Activated T-cell treated with anti-CD3 and anti-CD28 coated beads, Interleukin-2, amount 50 U/mL, for 48 hours (primary cell): ENCODE measurements around the gene CYBB.
"Not testable (repeated sequence)": the region's sequence is repeated elsewhere in the genome, so short reads cannot be mapped to it uniquely, and the experiment has no call there.

Experiments used
- DNase-seq, 2 experiments: peaks; one replicate each; pipeline ENCODE4 v3.0.0-alpha.2; 2020

The CYBB gene

GRCh38 chrX:37779857-37780256 is at the start of gene CYBB:
Gene CYBB, plus strand, starts transcription at chrX:37780059. Its CDS starts 19 bp downstream, at chrX:37780078.
- no peak for DNase-seq

- peak; percentile 85 to 88 for DNase-seq
Measured at GRCh38 chrX:37745354-37745753, 34.5 kb upstream of the CYBB start.

- DNase-seq, result peak; percentile 24 to 30
Measured at GRCh38 chrX:37745835-37746217, 34.0 kb upstream of the CYBB start.

DNA sequence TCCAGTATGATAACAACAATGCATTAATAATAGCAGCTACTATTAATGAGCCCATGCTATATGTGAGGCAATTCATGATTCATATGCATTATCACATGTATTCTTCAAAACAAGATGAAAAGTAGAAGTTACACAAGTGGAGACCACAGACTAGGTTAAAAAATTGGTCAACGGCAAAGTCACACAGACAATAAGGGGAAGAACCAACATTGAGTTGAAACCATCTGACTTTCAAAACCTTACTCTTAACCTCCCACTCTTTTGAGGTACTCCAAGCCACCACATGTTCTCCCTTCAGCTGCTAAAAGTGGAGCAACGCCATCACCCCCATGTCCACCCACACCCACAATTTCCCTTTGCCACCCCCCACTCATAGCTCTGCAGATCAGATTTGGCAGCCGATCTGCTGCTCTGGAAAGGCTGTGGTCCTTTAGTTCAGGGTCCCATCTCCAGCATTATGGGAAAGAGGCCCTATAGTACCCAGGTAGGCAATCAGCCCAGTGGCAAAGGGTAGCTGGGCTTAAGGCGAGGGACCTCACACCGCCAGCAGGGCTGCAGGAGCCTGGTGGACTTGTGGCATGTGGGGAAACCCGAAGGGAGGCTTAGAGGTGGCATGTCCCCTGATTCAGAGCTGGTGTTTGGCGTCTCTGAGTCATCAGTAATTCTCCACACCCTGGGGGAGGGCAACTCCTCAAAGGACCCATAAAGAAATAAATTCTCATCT is 33.5 kb upstream of the CYBB start:
- peak; percentile 51 to 60 for DNase-seq

- no peak for DNase-seq
Measured at GRCh38 chrX:37746951-37747350, 32.9 kb upstream of the CYBB start.

DNA sequence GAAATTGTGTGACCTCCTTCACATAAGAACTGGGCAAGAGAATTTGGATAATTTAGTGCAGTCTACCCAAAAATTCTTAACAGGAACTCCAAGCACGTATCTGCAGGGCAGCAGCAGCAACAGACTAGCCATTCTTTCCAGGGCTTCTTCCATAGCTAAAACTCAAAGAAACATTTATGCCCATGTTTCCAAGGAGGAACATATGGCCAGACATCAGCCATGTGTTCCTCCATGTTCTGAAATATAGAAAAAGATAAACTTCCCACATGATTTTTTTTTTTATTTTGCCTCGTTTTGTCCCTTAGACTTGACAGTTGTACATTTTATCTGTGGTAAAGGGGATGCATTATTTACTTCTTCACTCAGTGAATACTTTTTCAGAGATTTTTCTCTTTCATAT is 27.6 kb upstream of the CYBB start:
- no peak for DNase-seq

DNA sequence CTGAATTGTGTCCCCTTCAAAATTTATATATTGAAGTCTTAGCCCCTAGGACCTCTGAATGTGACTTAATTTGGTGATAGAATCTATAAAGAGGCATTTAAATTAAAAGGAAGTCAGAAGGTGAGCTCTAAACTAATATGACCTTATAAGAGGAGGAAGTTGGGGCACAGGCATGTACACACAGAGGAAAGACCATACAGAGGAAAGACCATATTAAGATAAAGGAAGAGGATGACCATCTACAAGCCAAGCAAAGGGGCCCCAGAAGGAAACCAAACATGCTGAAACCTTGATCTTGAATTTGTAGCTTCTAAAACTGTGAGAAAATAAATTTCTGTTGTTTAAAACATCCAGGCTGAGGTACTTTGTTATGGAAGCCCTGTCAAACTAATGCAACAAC is 26.9 kb upstream of the CYBB start:
- no peak for DNase-seq

DNA sequence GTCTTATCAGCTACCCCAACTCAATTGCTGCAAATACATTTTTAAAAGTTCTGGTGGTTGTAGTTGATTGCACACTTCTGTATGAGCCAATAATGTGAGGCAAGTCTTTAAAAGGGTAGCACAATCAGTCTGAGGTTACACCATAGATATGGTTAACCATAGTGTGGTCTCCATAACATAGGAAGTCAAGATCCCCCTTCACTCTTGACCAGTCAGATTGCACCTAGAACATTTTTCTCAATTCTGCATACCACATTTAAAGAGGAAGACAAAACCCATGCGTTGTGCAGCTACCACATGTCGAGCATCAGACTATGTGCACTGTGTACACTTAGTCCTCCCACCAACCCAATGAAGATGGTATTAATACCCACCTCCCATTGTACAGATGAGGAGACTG is 26.5 kb upstream of the CYBB start:
- no peak for DNase-seq

DNA sequence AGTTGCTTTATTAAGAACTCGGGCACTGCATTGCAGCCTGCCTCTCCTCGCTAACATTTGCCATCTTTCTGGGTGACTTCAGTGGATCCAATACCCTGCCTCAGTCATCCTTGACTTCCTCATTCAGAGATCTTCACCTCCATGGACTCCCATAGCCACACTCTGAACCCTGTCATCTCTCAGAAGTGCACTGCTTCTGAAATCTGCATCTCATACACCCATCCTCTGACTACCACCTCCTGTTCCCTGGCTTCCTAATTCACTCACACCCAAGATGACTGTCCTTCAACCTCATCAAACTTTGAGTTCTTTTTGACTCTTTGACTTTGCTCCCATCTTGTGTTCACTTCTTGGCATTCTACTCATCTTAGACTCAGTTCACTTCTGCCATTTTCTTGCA is 25.3 kb upstream of the CYBB start:
- no peak for DNase-seq

DNA sequence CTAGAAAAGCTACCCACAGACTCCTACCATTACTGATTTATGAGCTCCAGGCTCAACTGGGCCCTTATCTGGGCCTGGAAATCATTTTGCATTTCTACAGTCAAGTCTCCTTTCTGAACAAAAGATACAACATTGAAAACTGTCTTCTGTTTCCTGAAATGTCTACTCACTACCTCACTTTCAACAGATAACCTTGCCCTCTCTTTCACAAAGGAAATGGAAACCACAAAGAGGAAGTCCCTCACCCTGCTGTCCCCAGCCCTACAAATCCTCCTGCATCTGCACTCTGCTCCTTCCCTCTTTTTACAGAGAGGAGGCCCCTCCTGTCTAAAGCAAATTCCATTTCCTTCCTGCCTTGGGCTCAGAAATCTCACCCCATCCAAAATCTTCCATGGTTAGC is 24.8 kb upstream of the CYBB start:
- DNase-seq, result peak; percentile 20

- no peak for DNase-seq
Measured at GRCh38 chrX:37757082-37757481, 22.8 kb upstream of the CYBB start.

DNA sequence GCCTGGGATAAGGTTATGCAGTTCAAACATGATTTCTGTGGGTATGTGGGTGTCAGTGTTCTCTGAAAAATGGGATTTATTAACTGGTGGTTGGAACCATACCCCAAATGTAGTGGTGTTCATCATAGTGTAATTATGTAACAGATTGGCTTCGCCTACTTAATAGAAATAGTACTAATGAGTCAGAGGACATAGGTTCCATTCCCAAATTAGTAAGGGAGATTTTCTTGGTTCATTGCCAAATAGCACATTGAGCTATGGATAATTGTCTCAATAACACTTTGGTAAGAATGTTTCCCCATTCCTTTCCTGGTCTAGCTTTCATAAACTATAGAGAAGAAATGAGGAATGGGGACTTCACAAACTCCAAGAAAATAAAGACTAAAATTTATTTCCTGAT is 20.5 kb upstream of the CYBB start:
- no peak for DNase-seq

GRCh38 chrX:37759878-37760418 is 19.9 kb upstream of the CYBB start:
- DNase-seq, result no peak

GRCh38 chrX:37763400-37763799 is 16.5 kb upstream of the CYBB start:
- DNase-seq, result no peak

GRCh38 chrX:37765507-37765906 is 14.4 kb upstream of the CYBB start:
- DNase-seq, result no peak

DNA sequence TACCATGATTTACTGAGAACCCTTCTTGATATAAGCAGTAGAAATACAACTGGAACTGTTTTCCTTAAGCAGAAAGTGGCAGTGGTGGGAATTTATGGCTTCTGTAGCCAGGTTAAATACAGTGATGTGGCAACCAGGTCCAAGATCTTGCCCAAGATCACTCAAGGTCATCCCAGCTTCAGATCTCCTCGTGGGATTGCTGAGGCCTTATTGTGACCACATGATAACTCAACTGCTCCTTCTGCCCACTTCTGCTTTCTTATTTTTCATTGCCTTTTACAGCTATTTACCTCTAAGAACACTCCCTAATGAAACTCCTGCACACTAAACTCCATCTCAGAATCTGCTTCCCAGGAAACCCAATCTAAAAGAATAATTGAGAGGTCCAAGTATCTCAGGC is 12.4 kb upstream of the CYBB start:
- no peak for DNase-seq

GRCh38 chrX:37768866-37769265 is 11.0 kb upstream of the CYBB start:
- DNase-seq, result not testable (repeated sequence)

DNA sequence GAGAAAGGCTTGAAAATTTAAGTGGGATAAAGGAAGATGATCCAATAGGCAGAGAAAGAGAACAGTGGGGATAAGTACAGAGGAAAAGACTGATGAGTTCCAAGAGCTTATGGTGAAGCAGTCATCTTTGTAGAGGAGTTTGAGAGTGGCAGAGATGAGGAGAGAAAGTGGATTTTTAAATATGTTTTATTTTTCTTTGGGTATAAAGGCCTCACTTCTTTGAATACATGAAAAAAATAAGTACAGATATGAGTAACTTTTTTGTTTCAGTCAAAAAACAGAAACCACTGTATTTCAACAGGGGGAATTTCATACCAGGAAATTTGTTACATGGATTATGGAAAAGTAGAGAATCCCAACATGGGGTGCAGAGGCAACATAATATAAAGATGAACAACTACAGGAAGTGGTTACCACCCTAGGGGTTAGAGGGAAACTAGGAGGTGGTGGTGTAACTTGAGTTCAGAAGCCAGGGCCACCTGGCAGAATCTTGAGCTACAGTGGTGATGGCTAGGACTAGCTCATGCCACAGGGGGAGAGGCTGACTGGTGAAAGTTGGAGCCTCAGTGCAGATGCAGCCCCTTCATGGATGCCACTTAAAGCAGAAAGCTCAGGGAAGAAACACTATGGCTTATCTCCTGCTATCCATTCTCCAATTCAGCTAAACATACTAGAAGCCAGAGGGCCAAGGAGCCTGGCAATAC is 3.4 kb upstream of the CYBB start:
- DNase-seq, result peak; percentile 20 to 23

- no peak for DNase-seq
Measured at GRCh38 chrX:37776987-37777325, 2.9 kb upstream of the CYBB start.

GRCh38 chrX:37781081-37781480 is 1.2 kb downstream of the CYBB start:
- DNase-seq, result no peak

- DNase-seq, result no peak
Measured at GRCh38 chrX:37781814-37782213, 2.0 kb downstream of the CYBB start.

- DNase-seq, result no peak
Measured at GRCh38 chrX:37782359-37782758, 2.5 kb downstream of the CYBB start.

- no peak for DNase-seq
Measured at GRCh38 chrX:37783305-37783704, 3.4 kb downstream of the CYBB start.

DNA sequence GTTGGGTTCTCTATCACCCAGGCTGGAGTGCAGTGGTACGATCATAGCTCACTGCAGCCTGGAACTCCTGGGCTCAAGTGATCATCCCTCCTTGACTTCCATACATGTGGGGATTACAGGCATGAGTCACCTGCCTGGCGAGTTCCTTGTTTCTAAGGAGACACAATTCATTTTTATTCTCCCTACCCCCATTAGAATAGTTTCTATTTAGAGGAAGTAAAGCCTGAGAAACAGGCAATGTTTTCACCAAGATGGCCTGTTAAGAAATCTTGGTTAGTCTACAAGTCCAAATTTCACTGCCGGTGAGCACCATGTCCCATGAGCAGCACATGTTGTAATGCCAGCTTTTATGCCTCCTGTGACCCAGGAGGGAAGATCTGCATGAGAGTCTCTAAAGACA is 5.7 kb downstream of the CYBB start:
- no peak for DNase-seq
